Activated CD8-positive, alpha-beta T cell treated with anti-CD3 and anti-CD28 coated beads, Interleukin-2, amount 10 ng/mL, durations not matched to agents 7 days and 5 days (primary cell): ENCODE data around the gene TTC28. TPM values are rescaled to one million over a fixed set of nuclear protein-coding genes. Genes with fewer than 3 reads are reported as not detected.

Experiments
- ATAC-seq: fragments of 150-1000 bp; cut with Tn5 transposase; one replicate; pipeline ENCODE4 v1.10.0; 2021; ENCODE audit warnings: moderate library complexity
- CTCF ChIA-PET: fragments of 350-600 bp; sonication (Branson Sonifier 250); formaldehyde crosslinking; loops from one replicate; lab custom pipeline; 2021; ENCODE audit warnings: antibody characterized with exemption; lab: Charles Lee
- POLR2A ChIA-PET: fragments of 350-600 bp; sonication (Branson Sonifier 250); formaldehyde crosslinking; loops from one replicate; lab custom pipeline; 2021; ENCODE audit warnings: antibody characterized with exemption; lab: Charles Lee
- DNase-seq: peaks from one replicate; pipeline ENCODE4 v3.0.0-alpha.2; 2020
- H3K27ac Mint-ChIP-seq: one replicate; pipeline ENCODE4 v1.8.0; 2021; ENCODE audit warnings: mild to moderate bottlenecking, mixed read lengths
- H3K27me3 Mint-ChIP-seq: one replicate; pipeline ENCODE4 v1.8.0; 2021; ENCODE audit warnings: low read depth, mixed read lengths
- H3K36me3 Mint-ChIP-seq: one replicate; pipeline ENCODE4 v1.8.0; 2021; ENCODE audit warnings: low read depth, mixed read lengths
- H3K4me1 Mint-ChIP-seq: one replicate; pipeline ENCODE4 v1.8.0; 2021; ENCODE audit warnings: low read depth, mixed read lengths
- H3K4me3 Mint-ChIP-seq: one replicate; pipeline ENCODE4 v1.8.0; 2021; ENCODE audit warnings: mild to moderate bottlenecking, mixed read lengths
- H3K9me3 Mint-ChIP-seq: one replicate; pipeline ENCODE4 v1.8.0; 2022; ENCODE audit warnings: mixed read lengths; ENCODE audit not compliant: insufficient read depth
- total RNA-seq, 2 experiments: library from RNA; stranded (reverse); gene quantifications; one replicate each; pipeline ENCODE4 v1.2.3, GENCODE V29; 2021

The TTC28 gene
- total RNA-seq, 2 experiments from 2014 or later: 0.18 to 0.23 TPM

DNA sequence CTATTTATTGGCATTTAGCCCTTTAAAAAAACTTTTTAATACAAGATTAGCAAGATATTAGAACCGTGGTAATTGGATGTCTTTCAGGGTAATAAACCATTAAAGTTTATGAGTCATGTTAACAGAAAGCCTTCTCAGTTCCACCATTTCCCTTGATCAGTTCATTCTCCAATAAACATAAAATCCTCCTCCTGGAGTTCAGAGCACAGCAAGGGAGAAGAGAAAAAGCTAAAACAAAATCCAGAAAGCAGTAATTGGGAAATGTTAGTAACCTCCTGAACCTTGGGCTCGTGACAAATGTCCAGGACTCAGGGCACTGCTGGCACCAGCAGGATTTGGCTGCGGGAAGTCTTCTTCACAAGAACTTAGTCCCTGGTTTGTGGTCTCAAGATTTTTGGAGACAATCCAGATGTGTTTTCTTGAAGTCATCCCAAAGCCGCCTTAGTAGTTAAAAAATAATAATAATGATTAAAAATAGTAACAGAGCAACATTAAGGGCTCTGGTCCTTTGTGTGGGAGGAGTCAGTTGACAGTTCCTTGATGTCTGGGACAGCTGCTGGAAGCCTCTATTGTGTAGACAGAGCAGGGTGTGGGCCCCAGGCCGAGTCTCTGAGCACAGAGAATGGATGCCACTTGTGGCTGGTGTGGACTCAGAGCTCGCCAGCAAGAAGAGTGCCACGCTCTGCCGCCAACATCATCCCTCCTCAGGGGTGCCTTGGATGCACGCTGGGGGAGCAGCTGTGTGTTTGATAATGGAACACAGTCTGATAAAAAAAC is 717.2 kb downstream of the TTC28 start:
- ATAC-seq (no peak), DNase-seq (no peak)
- H3K27ac Mint-ChIP-seq: no peak overlapping the region
- no peaks in the 10 kb centered on the region for H3K27me3 Mint-ChIP-seq
- H3K4me1 Mint-ChIP-seq: peaks cover 4% of the 10 kb centered on the region
- POLR2A ChIA-PET: interaction anchor here (0.6 kb wide), 1 partner anchor 10 kb away, joined by 3 read pairs; no protein-coding TSS in a partner anchor
- H3K4me3 Mint-ChIP-seq: no peak overlapping the region
- no peaks in the 10 kb centered on the region for H3K9me3 Mint-ChIP-seq
- no peaks in the 10 kb centered on the region for H3K36me3 Mint-ChIP-seq
- CTCF ChIA-PET: no interaction called here

DNA sequence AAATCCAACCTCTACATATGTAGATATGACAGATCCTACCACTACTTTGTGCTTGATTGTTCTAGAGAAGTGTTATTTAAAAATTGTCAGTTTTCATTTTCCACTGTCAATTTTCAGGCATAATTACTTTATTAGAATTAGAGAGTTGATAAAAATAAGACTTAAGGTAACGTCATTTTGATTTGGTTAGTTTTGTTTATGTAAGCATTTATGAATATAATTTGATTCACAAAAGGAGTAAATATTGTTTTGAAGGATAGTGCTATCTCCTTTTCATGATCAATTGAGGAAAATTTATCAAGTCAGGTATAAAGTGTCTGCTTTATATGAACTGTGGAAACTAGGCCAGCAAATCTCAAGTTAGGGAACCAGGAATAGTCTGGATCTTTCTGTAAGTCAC is 718.0 kb downstream of the TTC28 start:
- DNase-seq (no peak), ATAC-seq (no peak)
- Mint-ChIP-seq H3K27me3 (no peaks in the 10 kb centered on the region), H3K36me3 (no peaks in the 10 kb centered on the region), H3K4me3 (no peak overlapping the region), H3K27ac (no peak overlapping the region), H3K4me1 (peaks cover 4% of the 10 kb centered on the region), H3K9me3 (no peaks in the 10 kb centered on the region)
- ChIA-PET CTCF (no interaction called here), POLR2A (no interaction called here)

DNA sequence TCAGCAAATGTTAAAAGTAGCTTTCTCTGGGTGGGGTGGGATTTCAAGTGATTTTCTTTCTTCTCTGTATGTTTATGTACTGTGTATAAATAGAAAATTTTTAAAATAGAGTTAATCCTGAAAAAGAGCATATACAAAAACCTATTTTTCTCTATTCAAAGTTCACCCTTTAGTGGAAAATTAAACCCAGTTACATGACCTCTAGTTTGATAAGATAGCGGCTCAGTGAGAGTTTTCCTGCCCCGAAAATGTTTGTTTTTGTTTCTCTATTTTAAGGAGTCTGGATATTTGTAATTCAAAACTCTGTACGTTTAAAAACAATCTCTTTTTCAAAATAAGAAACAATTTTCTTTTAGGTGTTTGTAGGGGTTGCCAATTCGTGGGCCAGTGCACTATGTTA is 718.5 kb downstream of the TTC28 start:
- DNase-seq (no peak), ATAC-seq (no peak)
- H3K36me3 Mint-ChIP-seq: no peaks in the 10 kb centered on the region
- peaks cover 4% of the 10 kb centered on the region for H3K4me1 Mint-ChIP-seq
- H3K4me3 Mint-ChIP-seq: no peak overlapping the region
- ChIA-PET POLR2A (no interaction called here), CTCF (no interaction called here)
- H3K27me3 Mint-ChIP-seq: no peaks in the 10 kb centered on the region
- H3K9me3 Mint-ChIP-seq: no peaks in the 10 kb centered on the region
- no peak overlapping the region for H3K27ac Mint-ChIP-seq

DNA sequence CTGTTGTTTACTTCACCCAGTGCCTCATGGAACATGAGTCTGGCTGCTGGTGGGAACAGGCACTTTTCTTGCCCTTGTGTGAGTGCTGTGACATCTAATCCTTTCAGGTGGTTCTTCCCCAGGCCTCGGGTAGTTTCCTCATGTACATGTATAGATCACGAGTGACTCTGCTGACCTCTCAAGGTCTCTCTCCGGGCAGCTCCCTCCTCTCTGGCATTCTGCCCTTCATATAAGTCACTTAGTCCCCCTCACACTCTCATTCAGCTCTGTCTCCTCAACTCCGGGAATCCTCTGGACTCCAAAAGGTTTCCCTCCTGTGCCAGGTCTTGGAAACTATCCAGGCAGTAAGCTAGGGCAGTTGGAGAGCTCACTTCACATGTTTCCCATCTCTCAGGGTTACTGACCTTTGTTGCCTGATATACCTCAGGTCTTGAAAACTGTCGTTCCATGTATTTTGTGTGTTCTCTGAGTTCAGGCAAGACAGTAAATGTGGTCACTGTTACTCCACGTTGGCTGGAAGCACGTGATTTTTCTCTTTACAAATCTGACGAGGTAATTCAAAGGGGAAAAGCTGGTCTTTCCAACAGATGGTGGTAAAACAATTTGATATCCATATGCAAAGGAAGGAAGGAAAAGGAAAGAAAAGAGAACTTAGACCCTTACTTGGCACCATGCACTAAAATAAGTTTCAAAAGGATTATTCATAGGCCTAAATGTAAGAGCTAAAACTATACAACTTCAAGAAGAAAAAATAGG is 720.1 kb downstream of the TTC28 start:
- no peak overlapping the region for H3K27ac Mint-ChIP-seq
- no peaks in the 10 kb centered on the region for H3K9me3 Mint-ChIP-seq
- ChIA-PET CTCF (no interaction called here), POLR2A (interaction anchor here (0.6 kb wide), 1 partner anchor 412 kb away, joined by 3 read pairs; no protein-coding TSS in a partner anchor)
- no peak for DNase-seq
- no peak for ATAC-seq
- no peaks in the 10 kb centered on the region for H3K36me3 Mint-ChIP-seq
- peaks cover 4% of the 10 kb centered on the region for H3K4me1 Mint-ChIP-seq
- H3K27me3 Mint-ChIP-seq: no peaks in the 10 kb centered on the region
- H3K4me3 Mint-ChIP-seq: no peak overlapping the region

DNA sequence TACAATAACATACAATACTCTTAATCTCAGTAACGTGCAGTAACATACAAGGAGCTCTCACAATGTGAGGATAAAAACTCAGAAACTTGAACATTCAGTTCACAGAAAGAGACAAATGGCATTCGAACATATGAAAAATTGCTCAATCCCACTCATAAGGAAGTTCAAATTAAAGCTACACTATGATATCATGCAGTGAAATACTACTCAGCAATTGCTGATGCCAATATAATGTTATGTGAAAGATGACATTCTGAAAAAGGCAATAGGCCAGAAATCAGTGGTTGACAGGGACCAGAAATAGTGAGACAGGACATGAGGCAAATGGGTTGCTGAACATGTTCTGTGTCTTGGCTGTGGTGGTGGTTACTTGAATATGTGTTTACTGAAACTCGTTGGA is 726.9 kb downstream of the TTC28 start:
- H3K27ac Mint-ChIP-seq: no peak overlapping the region
- DNase-seq (no peak), ATAC-seq (no peak)
- no peaks in the 10 kb centered on the region for H3K4me1 Mint-ChIP-seq
- no peaks in the 10 kb centered on the region for H3K9me3 Mint-ChIP-seq
- H3K27me3 Mint-ChIP-seq: no peaks in the 10 kb centered on the region
- ChIA-PET POLR2A (no interaction called here), CTCF (no interaction called here)
- no peak overlapping the region for H3K4me3 Mint-ChIP-seq
- no peaks in the 10 kb centered on the region for H3K36me3 Mint-ChIP-seq

DNA sequence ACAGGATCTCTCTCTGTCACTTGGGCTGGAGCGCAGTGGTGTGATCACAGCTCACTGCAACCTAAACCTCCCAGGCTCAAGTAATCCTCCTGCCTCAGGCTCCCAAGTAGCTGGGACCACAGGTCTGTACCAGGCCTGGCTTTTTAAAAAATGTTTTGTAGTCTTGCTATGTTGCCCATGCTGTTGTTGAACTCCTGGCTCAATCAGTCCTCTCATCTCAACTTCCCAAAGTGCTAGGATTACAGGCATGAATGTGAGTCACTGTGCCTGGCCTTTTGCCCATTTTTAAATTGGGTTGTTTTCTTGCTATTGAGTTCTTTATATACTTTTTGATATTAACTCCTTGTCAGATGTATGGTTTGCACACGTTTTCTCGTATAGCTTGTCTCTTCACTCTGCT is 727.5 kb downstream of the TTC28 start:
- no peaks in the 10 kb centered on the region for H3K4me1 Mint-ChIP-seq
- ChIA-PET CTCF (no interaction called here), POLR2A (interaction anchor here (0.6 kb wide), 1 partner anchor 11 kb away, joined by 3 read pairs; no protein-coding TSS in a partner anchor)
- H3K9me3 Mint-ChIP-seq: no peaks in the 10 kb centered on the region
- H3K36me3 Mint-ChIP-seq: no peaks in the 10 kb centered on the region
- ATAC-seq (no peak), DNase-seq (no peak)
- no peak overlapping the region for H3K4me3 Mint-ChIP-seq
- no peak overlapping the region for H3K27ac Mint-ChIP-seq
- no peaks in the 10 kb centered on the region for H3K27me3 Mint-ChIP-seq

DNA sequence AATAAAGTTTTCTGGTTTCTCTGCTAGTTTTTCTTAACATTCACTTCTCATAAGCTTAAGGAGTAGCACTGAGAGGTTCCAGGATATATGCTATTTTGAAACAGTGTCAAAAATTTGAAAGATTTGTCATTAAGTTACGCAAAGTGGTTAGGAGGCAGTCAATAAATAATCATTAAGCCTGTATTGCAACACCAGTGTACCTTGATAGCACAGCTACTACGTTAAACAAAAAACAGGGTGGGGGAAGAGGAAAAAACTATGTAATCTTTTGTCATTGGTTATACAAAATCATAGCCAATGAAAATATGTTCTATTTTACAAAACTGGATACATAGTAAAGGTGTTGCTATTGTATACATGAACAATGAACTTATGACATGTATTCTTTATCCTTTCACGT is 730.2 kb downstream of the TTC28 start:
- ATAC-seq: no peak

DNA sequence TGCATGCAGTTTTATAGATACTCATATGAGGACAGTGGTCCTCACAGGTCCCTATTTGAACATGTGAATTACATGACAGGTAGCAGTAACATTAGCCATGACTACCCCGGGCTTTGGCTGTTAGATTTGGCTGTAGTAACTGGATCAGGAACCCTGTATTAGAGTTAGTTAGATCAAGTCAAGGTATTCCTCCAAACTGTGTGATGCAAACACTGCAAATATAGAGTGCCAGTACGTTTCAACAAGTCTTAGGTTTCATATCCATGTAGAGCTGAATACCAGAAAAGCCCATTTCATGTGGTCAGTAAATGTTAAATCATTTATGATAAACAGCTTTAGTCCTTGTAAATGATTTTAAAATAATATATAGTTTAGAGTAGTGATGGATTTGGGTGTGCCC is 731.1 kb downstream of the TTC28 start:
- ChIA-PET CTCF (no interaction called here), POLR2A (no interaction called here)
- Mint-ChIP-seq H3K9me3 (no peaks in the 10 kb centered on the region), H3K4me3 (no peak overlapping the region), H3K27me3 (no peaks in the 10 kb centered on the region), H3K36me3 (no peaks in the 10 kb centered on the region), H3K4me1 (no peaks in the 10 kb centered on the region), H3K27ac (no peak overlapping the region)
- ATAC-seq: no peak
- no peak for DNase-seq

More for the DNA sequence above, 730.2 kb downstream of the TTC28 start:
- no peak overlapping the region for H3K4me3 Mint-ChIP-seq
- H3K36me3 Mint-ChIP-seq: no peaks in the 10 kb centered on the region
- CTCF ChIA-PET: interaction anchor here (1.6 to 2.0 kb wide), 2 partner anchors 11 to 20 kb away, joined by 3 to 4 read pairs; no protein-coding TSS in a partner anchor
- POLR2A ChIA-PET: no interaction called here
- H3K4me1 Mint-ChIP-seq: no peaks in the 10 kb centered on the region
- DNase-seq: no peak
- H3K27ac Mint-ChIP-seq: no peak overlapping the region
- H3K9me3 Mint-ChIP-seq: no peaks in the 10 kb centered on the region
- H3K27me3 Mint-ChIP-seq: no peaks in the 10 kb centered on the region

DNA sequence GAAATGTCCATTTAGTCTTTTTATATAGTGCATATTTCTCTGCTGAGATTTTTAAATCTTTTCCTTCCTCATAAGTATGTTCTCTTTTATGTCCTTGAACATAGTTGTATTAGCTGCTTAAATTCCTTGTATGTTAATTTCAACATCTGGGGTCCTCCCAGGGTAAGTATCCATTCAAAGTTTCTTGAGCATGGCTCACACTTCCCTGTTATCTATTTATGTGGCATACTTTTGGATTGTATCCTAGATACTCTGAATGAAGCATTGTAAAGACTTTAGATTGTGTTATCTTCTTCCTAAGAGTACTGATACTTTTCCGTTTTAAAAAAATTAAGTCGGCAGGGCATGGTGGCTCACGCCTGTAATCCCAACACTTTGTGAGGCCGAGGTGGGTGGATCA is 732.2 kb downstream of the TTC28 start:
- ATAC-seq: no peak
- no peaks in the 10 kb centered on the region for H3K9me3 Mint-ChIP-seq
- ChIA-PET POLR2A (no interaction called here), CTCF (interaction anchor here (1.0 kb wide), 1 partner anchor 28 kb away, joined by 3 read pairs; no protein-coding TSS in a partner anchor)
- no peaks in the 10 kb centered on the region for H3K27me3 Mint-ChIP-seq
- no peak overlapping the region for H3K4me3 Mint-ChIP-seq
- DNase-seq: no peak
- no peaks in the 10 kb centered on the region for H3K4me1 Mint-ChIP-seq
- no peaks in the 10 kb centered on the region for H3K36me3 Mint-ChIP-seq
- no peak overlapping the region for H3K27ac Mint-ChIP-seq

DNA sequence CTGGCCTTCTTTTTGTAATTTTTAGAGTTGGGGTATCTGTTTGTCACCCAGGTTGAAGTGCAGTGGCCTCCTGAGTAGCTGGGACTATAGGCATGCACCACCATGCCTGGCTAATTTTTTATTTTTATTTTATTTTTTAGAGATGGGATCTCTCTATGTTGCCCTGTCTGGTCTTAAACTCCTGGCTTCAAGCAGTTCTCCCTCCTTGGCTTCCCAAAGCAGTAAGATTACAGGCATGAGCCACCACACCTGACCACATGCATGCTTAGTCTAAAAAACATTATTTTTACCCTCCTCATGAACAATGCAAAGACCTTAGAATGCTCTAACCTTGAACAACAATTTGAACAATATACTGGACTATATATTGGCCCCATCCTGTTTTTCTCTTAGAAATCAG is 738.5 kb downstream of the TTC28 start:
- CTCF ChIA-PET: no interaction called here
- H3K9me3 Mint-ChIP-seq: no peaks in the 10 kb centered on the region
- no peak overlapping the region for H3K27ac Mint-ChIP-seq
- no peak overlapping the region for H3K4me3 Mint-ChIP-seq
- no peaks in the 10 kb centered on the region for H3K4me1 Mint-ChIP-seq
- peaks cover 3% of the 10 kb centered on the region for H3K36me3 Mint-ChIP-seq
- POLR2A ChIA-PET: no interaction called here
- no peaks in the 10 kb centered on the region for H3K27me3 Mint-ChIP-seq
- ATAC-seq: no peak
- no peak for DNase-seq

DNA sequence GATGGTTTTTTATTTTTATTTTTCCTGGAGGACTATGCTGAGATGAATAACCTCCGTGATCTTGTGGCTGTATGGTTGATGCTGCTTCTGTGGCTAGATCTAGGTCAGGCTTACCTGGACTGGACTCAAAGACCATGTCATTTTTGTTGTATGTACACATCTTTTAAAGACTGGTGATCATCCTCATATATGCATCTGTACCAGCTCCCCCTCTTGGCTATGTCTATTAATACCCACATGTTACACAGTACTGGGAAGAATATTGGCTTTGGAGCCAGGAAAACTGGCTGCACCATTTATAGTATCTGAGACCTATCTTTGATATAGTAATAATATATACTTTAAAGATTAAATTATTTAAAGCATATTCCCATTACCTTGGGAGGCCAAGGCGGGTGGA is 742.2 kb downstream of the TTC28 start:
- H3K4me3 Mint-ChIP-seq: no peak overlapping the region
- ATAC-seq (no peak), DNase-seq (no peak)
- POLR2A ChIA-PET: no interaction called here
- H3K9me3 Mint-ChIP-seq: no peaks in the 10 kb centered on the region
- no peak overlapping the region for H3K27ac Mint-ChIP-seq
- no peaks in the 10 kb centered on the region for H3K4me1 Mint-ChIP-seq
- H3K27me3 Mint-ChIP-seq: no peaks in the 10 kb centered on the region
- CTCF ChIA-PET: interaction anchor here (0.7 to 0.9 kb wide), 2 partner anchors 51 to 57 kb away, joined by 3 read pairs; no protein-coding TSS in a partner anchor
- peaks cover 5% of the 10 kb centered on the region for H3K36me3 Mint-ChIP-seq

DNA sequence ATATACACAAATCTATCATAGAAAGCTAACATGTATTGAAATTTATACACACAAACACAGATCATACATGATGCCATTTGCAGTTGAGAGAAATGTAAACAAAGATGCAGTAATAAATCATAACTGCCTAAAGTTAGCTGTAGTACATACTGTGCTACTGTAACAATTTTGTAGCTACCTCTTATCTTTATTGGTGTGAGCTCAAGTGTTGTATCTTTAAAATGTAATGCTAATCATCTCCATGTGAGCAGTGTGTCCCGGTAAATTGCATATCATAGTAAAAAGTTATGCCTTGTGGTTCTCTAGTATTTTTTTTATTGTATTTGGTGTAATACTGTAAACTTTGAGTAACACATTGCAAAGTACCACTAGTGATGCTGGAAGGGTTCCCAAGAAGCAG is 743.7 kb downstream of the TTC28 start:
- ChIA-PET POLR2A (interaction anchor here (0.8 kb wide), 1 partner anchor 17 kb away, joined by 3 read pairs; the partner anchor contains the start of gene PITPNB), CTCF (interaction anchor here (1.0 kb wide), 1 partner anchor 49 kb away, joined by 3 read pairs; no protein-coding TSS in a partner anchor)
- H3K4me1 Mint-ChIP-seq: no peaks in the 10 kb centered on the region
- H3K9me3 Mint-ChIP-seq: no peaks in the 10 kb centered on the region
- DNase-seq: no peak
- peaks cover 3% of the 10 kb centered on the region for H3K36me3 Mint-ChIP-seq
- ATAC-seq: no peak
- no peak overlapping the region for H3K4me3 Mint-ChIP-seq
- H3K27ac Mint-ChIP-seq: no peak overlapping the region
- H3K27me3 Mint-ChIP-seq: no peaks in the 10 kb centered on the region
